ENCODE data around the gene PEX26. TPM values are rescaled to one million over a fixed set of nuclear protein-coding genes. Genes with fewer than 3 reads are reported as not detected.

Gene PEX26
- polyA plus RNA-seq, 1 donor from 2014 or later: 30.2 TPM

DNA sequence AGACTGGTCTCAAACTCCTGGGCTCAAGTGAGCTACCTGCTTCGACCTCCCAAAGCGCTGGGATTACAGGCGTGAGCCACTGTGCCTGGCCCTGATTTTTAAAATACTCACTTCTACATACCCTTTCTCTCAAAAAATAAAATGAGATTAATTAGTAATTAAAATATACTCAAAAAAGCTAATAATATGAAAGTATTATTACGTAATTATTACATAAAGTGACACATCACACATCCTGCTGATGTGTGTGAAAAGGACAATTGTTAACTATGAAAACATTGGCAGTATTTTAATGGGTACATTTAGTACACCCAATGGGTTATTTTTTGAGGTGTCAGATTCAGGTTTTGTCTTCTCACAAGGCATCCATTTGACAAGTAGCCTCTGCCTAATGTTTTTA lies 32.0 kb upstream of the PEX26 start:
- no peaks in the 10 kb centered on the region for H3F3A ChIP-seq (ENCODE audit: insufficient read depth, low read length, poor library complexity, severe bottlenecking)
- no peaks in the 10 kb centered on the region for H4K20me1 ChIP-seq (ENCODE audit: insufficient read depth)
- no peak overlapping the region for H2AFZ ChIP-seq (ENCODE audit: low read depth, low read length)
- H3K27me3 ChIP-seq (ENCODE audit: insufficient read depth, low read depth, low read length): no peaks in the 10 kb centered on the region
- H3K9me2 ChIP-seq (ENCODE audit: insufficient read depth, low read length): no peaks in the 10 kb centered on the region
- H3K4me3 ChIP-seq (ENCODE audit: low read length): no peak overlapping the region
- H3K79me2 ChIP-seq (replicated peaks; ENCODE audit: insufficient read depth, low read length): no peaks in the 10 kb centered on the region
- no peak overlapping the region for H3K27ac ChIP-seq (ENCODE audit: low read length)
- H3K9ac ChIP-seq (ENCODE audit: low read length): no peak overlapping the region
- TF ChIP-seq POLR2AphosphoS5 (IDR thresholded peaks at IDR 0.05) (no peak), TAF1 (IDR thresholded peaks at IDR 0.05; ENCODE audit: low read depth) (no peak), SMC3 (conservative IDR thresholded peaks at IDR 0.05; ENCODE audit: poor library complexity) (no peak), EZH2 (IDR thresholded peaks at IDR 0.05; ENCODE audit: borderline replicate concordance, insufficient read depth, low read length, poor library complexity, severe bottlenecking) (no peak), MXI1 (conservative IDR thresholded peaks at IDR 0.05; ENCODE audit: poor library complexity, severe bottlenecking) (no peak), RAD21 (conservative IDR thresholded peaks at IDR 0.05) (no peak), EP300 (conservative IDR thresholded peaks at IDR 0.05; ENCODE audit: poor library complexity, severe bottlenecking) (no peak)
- TF ChIP-seq, protein P1, sequence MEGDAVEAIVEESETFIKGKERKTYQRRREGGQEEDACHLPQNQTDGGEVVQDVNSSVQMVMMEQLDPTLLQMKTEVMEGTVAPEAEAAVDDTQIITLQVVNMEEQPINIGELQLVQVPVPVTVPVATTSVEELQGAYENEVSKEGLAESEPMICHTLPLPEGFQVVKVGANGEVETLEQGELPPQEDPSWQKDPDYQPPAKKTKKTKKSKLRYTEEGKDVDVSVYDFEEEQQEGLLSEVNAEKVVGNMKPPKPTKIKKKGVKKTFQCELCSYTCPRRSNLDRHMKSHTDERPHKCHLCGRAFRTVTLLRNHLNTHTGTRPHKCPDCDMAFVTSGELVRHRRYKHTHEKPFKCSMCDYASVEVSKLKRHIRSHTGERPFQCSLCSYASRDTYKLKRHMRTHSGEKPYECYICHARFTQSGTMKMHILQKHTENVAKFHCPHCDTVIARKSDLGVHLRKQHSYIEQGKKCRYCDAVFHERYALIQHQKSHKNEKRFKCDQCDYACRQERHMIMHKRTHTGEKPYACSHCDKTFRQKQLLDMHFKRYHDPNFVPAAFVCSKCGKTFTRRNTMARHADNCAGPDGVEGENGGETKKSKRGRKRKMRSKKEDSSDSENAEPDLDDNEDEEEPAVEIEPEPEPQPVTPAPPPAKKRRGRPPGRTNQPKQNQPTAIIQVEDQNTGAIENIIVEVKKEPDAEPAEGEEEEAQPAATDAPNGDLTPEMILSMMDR (IDR thresholded peaks at IDR 0.05; ENCODE audit: poor library complexity, severe bottlenecking): no peak
- TF ChIP-seq, protein P2, sequence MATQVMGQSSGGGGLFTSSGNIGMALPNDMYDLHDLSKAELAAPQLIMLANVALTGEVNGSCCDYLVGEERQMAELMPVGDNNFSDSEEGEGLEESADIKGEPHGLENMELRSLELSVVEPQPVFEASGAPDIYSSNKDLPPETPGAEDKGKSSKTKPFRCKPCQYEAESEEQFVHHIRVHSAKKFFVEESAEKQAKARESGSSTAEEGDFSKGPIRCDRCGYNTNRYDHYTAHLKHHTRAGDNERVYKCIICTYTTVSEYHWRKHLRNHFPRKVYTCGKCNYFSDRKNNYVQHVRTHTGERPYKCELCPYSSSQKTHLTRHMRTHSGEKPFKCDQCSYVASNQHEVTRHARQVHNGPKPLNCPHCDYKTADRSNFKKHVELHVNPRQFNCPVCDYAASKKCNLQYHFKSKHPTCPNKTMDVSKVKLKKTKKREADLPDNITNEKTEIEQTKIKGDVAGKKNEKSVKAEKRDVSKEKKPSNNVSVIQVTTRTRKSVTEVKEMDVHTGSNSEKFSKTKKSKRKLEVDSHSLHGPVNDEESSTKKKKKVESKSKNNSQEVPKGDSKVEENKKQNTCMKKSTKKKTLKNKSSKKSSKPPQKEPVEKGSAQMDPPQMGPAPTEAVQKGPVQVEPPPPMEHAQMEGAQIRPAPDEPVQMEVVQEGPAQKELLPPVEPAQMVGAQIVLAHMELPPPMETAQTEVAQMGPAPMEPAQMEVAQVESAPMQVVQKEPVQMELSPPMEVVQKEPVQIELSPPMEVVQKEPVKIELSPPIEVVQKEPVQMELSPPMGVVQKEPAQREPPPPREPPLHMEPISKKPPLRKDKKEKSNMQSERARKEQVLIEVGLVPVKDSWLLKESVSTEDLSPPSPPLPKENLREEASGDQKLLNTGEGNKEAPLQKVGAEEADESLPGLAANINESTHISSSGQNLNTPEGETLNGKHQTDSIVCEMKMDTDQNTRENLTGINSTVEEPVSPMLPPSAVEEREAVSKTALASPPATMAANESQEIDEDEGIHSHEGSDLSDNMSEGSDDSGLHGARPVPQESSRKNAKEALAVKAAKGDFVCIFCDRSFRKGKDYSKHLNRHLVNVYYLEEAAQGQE (IDR thresholded peaks at IDR 0.05; ENCODE audit: borderline replicate concordance): no peak
- no peaks in the 10 kb centered on the region for H3K36me3 ChIP-seq (ENCODE audit: insufficient read depth, low read length)
- H3K9me3 ChIP-seq (ENCODE audit: low read length): no peaks in the 10 kb centered on the region
- H3K4me2 ChIP-seq (ENCODE audit: low read length): no peak overlapping the region

DNA sequence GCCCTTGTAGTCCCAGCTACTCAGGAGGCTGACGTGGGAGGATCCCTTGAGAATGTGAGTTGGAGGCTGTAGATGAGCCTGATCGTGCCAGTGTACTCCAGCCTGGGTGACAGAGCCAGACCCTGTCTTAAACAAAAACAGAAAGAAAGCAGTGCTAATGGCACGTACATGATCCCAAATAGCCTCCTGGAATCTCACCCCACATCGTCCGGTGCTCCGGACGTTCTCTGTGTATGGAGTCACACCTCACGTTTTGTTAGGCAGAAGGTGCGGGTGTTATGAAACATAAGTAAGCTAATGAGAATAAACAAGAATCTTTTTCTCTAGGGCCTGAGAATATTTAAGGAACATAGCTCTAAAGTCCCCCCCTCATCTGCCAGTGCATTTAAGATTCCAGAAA lies 29.7 kb upstream of the PEX26 start:
- no peak overlapping the region for H3K4me2 ChIP-seq (ENCODE audit: low read length)
- H3K27ac ChIP-seq (ENCODE audit: low read length): no peak overlapping the region
- H3K4me3 ChIP-seq (ENCODE audit: low read length): no peak overlapping the region
- H2AFZ ChIP-seq (ENCODE audit: low read depth, low read length): no peak overlapping the region
- H3K27me3 ChIP-seq (ENCODE audit: insufficient read depth, low read depth, low read length): no peaks in the 10 kb centered on the region
- H3K79me2 ChIP-seq (replicated peaks; ENCODE audit: insufficient read depth, low read length): no peaks in the 10 kb centered on the region
- no peaks in the 10 kb centered on the region for H4K20me1 ChIP-seq (ENCODE audit: insufficient read depth)
- TF ChIP-seq, protein P1 (IDR thresholded peaks at IDR 0.05; ENCODE audit: poor library complexity, severe bottlenecking): no peak
- TF ChIP-seq MXI1 (conservative IDR thresholded peaks at IDR 0.05; ENCODE audit: poor library complexity, severe bottlenecking) (no peak), POLR2AphosphoS5 (IDR thresholded peaks at IDR 0.05) (no peak), RAD21 (conservative IDR thresholded peaks at IDR 0.05) (no peak), SMC3 (conservative IDR thresholded peaks at IDR 0.05; ENCODE audit: poor library complexity) (no peak), EP300 (conservative IDR thresholded peaks at IDR 0.05; ENCODE audit: poor library complexity, severe bottlenecking) (no peak), EZH2 (IDR thresholded peaks at IDR 0.05; ENCODE audit: borderline replicate concordance, insufficient read depth, low read length, poor library complexity, severe bottlenecking) (no peak), TAF1 (IDR thresholded peaks at IDR 0.05; ENCODE audit: low read depth) (no peak)
- TF ChIP-seq, protein P2 (IDR thresholded peaks at IDR 0.05; ENCODE audit: borderline replicate concordance): no peak
- H3K9me3 ChIP-seq (ENCODE audit: low read length): no peaks in the 10 kb centered on the region
- H3K36me3 ChIP-seq (ENCODE audit: insufficient read depth, low read length): no peaks in the 10 kb centered on the region
- H3K9me2 ChIP-seq (ENCODE audit: insufficient read depth, low read length): no peaks in the 10 kb centered on the region
- H3F3A ChIP-seq (ENCODE audit: insufficient read depth, low read length, poor library complexity, severe bottlenecking): no peaks in the 10 kb centered on the region
- H3K9ac ChIP-seq (ENCODE audit: low read length): no peak overlapping the region

Data from neural cell (in vitro differentiated cells).